Inferior parietal cortex (tissue), 1 donor: ENCODE measurements around the gene ZNF385B.

Source experiments
- DNase-seq: peaks from one replicate; pipeline ENCODE4 v3.0.0-alpha.2; 2016; ENCODE audit errors: extremely low spot score

The ZNF385B gene

DNA sequence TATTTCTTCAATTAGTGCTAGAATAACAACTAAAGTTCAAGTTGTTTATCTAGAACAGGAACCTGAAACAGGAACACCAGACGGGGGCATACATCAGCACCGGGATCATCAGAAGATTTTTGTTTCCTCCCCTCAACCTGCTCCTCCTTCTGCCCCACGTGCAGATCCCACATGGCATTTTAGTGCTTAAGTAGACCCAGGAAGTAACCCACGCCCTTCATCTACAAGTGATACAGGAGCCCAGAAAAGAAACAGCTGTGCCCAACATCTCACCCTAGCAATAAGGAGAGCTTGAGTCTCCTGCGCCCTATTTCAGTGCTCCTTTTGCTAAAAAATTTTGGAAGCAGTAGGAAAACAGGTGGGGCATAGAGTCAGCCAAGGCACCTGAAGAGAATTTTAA lies 5.2 kb downstream of the ZNF385B start:
- DNase-seq: no peak

DNA sequence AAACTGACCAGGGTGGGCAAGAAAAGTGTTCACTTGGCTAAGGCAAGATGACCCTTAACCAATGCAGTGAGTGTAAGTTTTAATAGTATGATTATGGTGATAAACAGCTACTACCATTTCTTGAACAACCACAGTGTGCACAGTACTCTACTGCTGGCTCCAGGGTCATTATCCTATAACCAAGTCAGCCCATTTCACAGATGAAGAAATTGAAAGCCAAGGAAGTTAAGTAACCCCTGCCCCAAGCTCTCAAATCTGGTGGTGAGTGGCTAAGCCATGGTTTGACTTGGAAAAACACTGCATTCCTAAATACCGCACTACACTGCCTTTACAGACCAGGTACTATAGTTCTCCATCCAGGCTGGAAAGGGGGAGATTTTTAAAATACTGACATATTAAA lies 5.7 kb downstream of the ZNF385B start:
- DNase-seq: no peak

DNA sequence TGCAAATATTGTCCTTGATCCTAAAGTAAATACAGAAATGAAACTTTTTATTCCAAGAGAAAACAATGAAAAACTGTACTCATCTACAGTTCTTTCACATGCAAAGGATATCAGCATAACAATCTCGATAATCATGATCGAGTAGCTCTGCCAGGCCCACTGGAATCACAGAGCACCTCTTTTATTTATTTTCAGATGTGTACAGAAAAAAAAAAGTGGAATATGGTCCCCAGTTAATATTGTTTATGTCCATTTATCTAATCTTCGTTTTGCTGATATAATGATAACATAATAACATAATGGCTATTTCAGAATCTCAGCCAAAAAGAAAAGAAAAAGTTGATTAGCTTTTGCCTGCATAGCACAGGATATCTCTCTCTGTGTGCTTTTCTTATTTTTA lies 6.5 kb downstream of the ZNF385B start:
- DNase-seq: no peak

DNA sequence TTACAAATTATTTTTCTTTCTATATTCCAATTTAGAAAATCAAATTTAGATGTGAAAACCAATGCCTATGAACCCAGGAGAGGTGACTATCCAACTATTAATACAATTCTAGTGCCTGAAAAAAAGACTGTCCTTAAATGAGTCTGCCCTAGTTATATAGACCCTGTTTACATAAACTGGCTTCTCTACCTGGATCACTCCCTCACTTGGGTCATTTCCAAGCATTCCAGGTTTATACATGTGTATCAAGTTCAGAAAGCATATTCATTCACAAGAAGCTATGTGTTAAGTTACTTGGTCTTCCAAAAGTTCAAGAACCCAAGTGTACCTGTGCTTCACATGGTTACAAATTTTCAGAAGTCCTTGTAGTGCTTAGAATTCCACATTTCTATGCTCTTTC lies 8.3 kb downstream of the ZNF385B start:
- DNase-seq: no peak

DNA sequence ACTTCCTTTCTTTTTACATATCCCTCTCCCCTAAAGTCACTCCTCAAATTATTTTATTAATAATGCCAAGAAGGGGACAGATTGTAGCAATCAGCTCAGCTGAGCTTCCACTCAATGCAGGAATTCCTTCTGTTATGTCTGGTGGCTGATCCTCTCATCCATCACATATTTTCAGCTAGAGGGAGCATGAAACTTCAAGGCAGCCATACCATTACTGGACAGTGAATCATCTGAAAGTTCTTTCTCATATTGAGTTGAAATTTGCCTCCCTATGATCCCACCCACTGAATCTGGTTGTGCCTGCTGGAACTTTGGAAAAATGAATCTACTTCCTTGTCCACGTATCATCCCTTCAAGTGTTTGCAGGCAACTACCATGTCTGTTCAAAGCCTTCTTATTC lies 11.2 kb downstream of the ZNF385B start:
- no peak for DNase-seq

DNA sequence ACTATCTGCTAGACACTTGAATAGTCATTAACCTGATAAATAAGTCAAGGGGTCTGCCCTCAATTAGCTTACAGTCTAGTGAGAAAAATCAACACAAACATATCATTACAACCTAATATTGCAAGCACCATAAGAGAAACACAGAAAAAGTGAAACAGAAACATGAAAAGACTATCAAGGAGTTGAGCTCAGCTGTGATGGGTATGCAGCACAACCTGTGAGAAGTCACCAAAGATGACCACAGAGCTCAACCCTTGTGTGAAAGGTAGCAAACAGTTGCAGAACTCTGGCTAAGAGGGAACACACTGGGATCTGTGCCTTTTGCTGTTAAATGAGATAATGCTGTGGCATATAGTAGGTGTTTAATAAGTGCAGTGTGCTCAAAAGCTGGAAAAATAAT lies 11.7 kb downstream of the ZNF385B start:
- no peak for DNase-seq

DNA sequence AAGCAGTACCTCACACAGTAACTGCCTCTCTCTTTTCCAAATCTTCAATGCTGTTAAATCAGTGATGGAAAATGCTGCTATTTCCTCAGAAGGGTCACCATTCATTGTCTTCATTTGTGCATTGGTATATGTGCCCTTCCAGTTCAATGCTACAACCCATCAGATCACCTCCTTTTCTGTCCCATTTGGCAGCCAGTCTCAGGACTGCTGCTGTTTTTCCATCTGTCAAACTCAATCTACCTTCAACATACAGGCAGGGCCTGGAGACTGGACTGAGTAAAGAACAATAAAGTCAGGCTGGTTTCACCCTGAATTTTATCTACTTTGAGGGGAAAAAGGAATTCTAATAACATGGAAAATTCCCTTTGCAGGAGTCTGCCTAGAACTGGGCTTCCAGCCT lies 17.9 kb downstream of the ZNF385B start:
- no peak for DNase-seq

DNA sequence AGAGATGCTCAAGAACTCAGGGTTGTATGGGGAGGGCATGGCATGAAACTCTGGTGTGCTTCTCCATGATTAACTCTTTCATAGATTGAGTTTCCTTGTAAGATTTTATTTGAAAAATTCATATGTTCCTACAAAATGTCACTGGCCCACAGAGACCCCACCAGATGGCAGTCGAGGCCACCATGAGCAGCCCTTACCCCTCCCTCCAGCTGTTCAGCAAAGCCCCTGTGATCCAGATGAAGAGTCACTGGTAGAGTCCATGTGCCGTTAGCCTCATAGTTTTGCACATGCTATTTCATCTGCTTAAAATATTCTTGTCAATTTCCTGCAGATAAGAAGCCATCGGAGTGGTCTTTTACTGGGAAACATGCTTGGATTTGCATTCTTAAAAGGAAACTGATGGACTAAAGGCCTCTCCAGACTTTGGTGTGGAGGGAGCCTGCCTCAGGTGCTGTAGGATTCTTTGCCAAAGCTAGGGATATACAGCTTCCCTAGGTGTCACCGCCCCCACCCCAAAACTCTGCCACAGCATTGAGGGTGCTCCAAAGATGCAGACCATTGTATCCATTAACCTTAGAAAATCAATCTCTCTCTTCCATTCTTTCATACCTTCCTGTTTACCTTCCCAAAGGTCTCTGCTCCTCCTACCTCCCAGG lies 18.8 kb downstream of the ZNF385B start:
- no peak for DNase-seq

DNA sequence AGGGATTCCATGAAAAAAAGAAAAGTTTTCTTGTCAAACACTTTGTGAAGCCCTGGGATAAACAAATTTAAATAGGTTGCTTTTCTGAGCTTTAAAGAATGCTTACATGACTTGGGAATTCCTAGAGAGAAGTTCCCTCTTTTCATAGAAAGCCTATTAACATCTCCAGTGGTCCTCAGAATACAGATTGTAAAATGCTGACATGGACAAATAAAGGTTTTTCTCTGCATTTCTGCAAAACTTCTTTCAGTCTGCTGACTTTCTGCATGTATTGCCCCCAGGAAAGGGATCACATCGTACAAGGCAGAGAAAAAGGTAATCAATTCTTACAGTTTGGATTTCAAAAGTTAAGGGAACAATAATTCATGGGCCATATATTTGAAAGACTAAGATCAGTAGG lies 20.6 kb downstream of the ZNF385B start:
- no peak for DNase-seq

DNA sequence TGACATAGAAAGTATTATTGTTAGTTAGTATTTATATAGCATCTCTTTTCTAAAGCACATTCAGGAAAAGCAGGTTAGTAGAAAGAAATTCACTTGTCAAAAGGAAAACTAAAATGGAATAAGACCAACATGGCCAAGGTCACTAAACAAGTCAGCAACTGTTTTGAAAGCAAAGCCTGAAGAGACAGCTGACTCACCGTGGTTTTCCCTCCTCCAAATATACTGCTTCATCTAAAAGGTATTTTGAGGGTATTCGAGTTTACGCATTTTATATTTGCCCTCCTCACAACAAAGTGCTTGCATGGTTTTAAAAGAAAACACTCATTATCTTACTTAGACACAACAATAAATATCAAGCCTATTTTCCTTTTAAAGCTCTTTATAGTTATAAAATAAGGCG lies 24.0 kb downstream of the ZNF385B start:
- no peak for DNase-seq

DNA sequence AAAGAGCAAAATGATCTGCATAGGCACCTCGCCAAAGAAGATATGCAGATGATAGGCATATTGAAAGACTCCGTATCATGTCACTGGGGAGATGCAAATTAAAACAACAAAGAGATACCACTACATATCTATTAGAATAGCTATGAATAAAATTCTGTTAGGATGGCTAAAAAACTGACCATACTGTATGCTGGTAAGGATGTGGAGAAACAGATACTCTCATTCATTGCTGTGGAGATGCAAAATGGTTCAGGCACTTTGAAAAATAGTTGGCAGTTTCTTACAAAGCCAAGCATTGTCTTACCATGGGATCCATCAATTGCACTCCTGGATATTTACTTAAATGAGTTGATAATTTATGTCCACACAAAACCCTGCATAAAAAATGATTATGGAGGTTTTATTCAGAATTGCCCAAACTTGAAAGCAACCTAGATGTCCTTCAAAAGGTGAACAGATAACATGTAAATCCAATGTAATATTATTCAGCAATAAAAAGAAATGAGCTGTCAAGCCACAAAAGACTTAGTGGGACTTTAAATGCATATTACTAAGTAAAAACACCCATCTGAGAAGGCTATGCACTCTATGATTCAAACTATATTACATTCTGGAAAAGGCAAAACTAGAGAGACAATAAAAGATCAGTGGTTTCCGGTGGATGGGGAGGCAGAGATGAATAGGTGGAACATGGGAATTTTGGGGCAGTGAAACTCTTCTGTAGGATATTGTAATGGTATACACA lies 31.2 kb downstream of the ZNF385B start:
- DNase-seq: no peak

DNA sequence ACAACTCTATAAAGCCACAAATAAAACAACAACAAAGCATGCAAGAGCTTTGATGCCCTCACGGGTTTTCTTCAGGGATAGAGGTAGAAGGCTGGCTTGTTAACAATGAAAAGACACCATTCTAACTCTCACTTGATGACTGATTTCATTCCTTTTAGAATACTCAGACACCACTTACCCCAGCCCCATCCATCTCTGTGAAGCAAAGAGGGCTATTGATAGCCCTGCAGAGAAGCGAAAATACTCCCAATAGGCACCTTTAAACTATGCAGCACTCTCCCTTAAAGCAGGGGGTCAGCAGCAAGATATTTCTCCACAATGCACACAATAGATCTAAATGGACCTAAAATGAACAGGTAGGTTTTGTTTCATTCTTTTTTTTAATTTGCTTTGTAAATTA lies 35.1 kb downstream of the ZNF385B start:
- no peak for DNase-seq

DNA sequence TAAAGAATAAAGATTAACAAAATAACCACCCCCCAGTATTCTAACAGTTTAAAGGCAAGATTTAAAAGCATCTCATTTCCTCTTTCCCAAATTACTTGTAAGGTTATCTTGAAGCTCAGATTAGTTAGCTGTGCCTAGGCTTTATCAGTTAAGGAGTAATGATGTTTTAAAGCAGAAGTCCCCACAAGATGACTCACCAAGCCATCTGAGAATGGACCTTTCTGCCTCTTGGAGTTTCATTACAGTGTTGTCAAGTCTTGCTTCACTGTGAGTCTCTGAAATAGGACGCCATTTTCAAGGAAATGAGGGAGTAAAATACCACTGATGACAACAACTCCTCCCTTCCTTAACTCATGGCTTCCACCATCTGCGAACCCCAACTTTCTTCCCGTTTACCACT lies 35.9 kb downstream of the ZNF385B start:
- no peak for DNase-seq

DNA sequence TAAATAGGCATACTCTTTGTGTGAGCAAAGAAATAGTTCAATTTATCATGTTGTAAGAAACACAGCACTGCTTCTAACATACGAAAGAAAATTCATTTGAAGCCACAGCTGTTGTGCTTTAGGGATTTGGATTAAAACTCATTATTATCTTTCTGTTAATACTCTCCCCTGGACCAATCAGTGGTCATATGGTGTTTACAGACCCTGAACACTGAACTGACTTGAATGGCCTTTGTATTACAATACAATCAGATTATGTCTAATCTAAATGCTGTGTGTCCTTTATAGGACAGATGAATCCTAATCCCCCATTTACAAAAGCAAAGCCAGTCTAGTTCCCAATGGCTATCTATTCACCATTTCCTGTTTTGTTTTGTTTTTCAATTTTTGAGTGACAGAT lies 36.5 kb downstream of the ZNF385B start:
- no peak for DNase-seq

DNA sequence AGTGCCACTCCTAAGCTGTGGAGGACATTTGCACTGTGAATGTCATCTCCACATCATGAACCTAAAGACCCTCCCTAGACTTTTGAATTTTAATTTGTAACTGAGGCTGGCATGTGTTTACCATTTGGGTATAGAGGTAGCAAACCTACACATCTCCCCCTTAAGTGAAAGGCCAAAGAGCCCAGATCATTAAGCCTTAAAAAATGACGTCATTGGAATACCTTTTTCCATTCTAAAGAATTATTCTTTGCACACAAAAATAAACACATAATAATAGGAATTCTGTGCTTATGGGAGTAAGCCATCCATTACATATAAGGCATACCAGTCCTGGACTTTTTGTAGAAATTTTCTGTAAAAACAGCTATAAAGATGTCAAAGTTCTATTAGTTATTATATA lies 38.9 kb downstream of the ZNF385B start:
- DNase-seq: no peak

DNA sequence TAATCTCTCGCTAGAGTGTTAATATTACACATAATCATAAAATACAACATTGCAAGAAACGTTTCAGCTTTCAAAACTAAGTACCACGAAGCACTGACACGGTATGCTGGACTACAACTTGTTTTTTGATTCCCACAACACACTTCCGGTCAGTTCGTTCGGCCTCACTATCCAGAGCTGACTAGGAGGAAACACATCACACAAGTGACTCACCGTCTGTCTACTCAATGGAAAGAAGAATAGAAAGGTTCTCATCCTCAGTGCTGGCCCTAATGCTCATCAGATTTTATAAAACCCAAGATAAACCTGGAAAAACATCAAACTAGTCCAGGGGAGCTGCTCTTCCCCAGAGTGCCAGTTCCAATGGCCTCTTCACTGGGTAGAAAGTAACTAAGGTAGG lies 42.9 kb downstream of the ZNF385B start:
- no peak for DNase-seq

DNA sequence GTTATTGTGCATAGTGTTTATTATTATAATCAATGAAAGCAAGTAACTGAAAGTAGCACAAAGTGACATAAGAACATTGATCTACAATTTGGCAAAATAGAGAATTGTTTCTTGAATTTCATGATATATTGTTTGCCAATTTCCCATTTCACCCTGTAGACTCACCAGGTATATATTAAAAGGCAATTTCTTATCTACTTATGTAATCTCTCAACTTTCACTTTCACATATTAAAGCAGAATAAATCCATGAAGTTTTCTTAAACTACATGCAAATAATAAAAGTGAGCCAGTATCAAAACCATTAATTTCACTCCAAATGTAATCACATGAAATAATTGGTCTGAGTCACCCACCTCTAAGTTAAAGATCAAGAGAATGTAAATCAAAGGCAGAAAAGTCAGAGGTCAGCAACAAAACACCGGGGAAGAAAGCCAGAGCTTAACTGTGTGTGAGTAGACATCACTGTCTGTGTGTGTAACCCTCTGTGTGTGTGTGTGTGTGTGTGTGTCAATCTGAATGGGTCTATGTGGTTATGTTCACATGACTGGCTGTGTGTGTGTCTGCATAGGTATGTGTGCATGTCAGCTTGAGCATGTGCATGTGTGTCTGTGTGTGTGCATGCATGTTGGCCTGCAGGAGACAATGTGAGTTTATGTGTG lies 44.1 kb downstream of the ZNF385B start:
- no peak for DNase-seq

DNA sequence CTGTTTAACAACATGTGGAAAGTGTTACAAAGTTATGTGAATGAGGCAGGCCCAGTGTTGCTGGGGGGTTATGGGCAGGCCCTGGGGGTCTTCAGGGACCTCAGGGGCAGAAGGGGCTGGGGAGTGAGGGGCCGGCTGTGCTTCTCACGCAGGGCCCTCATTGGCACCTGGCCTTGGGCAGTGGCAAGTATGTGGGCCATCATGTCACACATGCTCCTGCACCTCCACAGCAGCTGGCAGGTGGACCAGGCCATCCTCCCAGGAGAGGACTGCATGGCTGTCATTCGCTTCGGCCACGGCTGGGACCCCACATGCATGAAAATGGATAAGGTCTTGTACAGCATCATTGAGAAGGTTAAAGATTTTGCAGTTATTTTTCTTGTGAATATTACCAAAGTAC lies 47.4 kb downstream of the ZNF385B start:
- DNase-seq: no peak

DNA sequence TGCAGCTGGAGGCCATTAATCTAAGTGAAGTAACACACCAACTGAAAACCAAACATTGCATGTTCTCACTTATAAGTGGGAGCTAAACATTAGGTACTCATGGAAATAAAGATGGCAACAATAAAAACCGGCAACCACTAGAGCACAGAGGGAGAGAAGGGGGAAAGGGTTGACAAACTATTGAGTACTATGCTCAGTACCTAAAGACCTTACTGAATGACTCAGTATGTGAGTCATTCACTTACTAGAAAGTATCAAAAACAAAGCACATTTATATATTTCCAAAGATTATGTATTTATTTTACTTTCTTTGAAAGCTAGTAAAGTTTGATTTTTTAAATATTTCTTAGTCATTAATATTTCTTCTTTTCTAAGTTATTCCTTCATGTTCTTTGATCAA lies 48.9 kb downstream of the ZNF385B start:
- no peak for DNase-seq

DNA sequence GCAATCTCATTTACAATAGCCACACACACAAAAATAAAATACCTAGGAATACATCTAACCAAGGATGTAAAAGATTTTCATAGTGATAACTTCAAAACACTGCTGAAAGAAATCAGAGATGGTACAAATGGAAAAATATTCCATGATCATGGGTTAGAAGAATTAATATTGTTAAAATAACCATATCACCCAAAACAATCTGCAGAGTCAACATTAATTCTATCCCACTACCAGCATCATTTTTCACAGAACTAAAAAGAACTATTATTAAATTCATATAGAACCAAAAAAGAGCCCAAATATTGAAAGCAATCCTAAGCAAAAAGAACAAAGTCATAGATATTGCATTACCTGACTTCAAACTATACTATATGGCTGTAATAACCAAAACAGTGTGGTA lies 50.4 kb downstream of the ZNF385B start:
- no peak for DNase-seq

DNA sequence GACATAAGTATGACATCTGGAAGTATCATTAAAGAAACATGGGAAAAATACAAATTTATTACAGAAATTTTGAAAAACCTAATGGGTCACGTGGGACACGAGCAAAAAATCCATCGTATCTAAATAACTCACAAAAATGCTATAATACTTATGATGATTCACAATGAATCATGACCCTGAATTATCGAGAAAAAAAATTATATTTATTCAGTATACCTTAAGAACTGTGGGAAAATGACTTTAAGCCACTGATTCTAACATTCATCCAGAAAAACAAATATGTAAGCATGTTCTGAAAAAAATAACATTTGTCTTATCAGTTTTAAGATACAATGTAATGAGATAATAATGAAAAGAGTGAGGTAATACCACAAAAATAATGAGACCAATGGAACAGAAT lies 51.8 kb downstream of the ZNF385B start:
- no peak for DNase-seq

DNA sequence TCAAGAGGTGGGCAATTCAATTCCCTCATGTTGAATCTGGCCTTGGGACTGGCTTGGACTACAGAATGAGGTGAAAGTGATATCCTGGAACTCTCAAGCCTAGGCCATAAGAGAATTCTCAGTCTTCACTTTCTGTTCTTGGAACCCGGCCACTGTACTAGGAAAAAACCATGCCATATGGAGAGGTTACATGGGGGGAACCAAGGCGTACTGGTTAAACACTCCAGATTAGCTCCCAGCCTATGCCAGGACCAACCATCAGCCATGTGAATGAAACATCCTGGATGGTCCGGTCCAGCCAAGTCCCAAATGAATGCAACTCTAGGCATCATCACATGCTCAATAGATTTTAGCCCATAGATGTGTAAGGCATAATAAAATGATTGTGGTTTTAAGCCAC lies 56.4 kb downstream of the ZNF385B start:
- no peak for DNase-seq

DNA sequence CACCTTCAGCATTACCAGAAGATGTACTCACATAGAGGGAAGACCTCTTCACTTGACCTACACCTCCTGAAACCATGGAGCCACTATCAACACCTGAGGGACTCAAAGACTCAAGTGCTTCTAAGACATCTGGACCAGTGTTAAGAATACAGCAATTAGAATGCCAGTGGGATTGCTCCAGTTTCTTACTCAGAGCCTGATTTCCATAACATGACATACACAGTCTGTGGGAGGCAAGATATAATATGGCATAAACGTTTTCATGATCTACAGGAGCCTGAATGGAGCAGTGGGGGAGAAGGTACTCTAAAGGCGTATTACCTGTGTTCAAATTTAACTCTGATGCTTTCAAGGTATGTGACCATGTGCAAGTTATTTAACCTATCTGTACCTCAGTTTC lies 57.2 kb downstream of the ZNF385B start:
- no peak for DNase-seq
